HG03060 (cell line): ENCODE data around the gene CDH6.

Experiments
- ATAC-seq: cut with Tn5 transposase; IDR thresholded peaks from one replicate; pipeline ENCODE4 v1.9.1; 2021; ENCODE audit warnings: low read depth, moderate number of reproducible peaks; ENCODE audit not compliant: unreplicated experiment

Gene CDH6

DNA sequence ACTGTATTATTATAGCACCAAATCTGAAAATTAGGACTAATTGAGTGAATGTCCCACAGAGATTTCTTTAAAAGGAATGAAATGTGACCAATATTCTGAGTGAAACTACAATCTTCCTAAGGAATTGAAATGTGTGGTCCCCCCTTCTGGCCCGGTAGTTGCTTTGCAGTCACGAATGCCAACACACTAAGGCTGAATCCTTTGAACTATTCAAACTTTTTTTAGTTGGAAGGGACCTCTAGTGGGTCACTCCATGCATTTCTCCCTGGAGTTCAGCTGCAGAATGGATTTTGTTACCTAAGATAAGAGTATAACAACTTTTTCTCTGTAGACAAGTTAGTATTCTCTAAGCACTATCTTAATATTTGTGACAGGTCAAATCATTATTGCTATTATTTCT lies 2.8 kb downstream of the CDH6 start:
- no peak for ATAC-seq

DNA sequence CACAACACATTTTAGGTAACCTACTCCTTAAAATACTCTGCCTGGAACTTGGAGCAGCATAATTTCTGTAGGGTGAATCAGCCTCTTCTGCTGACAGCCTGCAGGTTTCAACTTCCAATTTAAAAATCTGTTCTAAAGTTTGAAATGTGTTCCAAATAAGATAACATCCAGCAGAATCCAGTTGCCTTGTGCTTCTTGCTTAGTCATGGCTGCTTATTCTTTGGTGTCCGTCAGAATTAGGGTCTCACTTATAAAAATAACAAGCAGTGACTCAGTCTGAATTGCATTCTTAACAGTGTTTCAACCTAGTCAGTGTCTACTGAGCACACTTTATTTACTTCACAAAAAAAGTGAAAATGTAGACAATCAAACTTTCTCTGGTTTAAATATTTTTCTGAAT lies 3.7 kb downstream of the CDH6 start:
- no peak for ATAC-seq

DNA sequence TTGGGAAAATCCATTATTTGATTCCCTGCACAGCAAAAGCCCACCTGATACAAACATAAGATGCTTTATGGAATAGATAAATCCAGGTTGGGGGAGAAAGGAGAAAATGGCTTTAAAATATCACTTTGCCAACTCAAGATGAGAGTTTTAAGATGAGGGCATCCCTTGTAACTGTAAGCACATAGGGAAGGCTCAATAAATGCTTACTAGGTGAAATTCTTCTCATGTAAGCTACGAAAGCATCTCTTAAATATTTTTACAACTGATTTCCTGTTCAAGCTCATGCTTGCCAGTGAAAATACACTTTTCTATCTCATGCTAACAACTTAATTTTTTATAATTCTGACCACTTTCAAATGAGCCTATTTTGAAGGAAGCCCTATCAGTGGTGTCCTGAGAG lies 11.5 kb downstream of the CDH6 start:
- no peak for ATAC-seq

DNA sequence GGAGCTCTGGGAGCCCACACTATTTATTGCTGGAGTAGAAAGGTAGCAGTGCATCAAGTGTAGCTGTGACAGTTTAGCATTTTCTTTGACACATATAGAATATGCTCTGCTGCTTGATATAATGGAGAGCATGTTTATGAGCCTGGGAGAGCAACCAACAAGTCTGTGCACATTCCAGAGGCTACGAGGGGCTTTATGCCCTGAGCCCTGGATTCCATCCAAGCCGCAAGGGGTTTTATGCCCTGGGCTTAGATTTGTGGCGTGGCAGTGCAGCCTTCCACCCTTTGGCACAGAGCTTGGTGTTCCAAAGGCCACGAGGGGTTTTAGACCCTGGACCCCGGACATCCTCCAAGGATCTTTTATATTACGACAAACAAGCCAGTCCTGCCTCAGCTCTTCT lies 14.6 kb downstream of the CDH6 start:
- ATAC-seq: no peak

DNA sequence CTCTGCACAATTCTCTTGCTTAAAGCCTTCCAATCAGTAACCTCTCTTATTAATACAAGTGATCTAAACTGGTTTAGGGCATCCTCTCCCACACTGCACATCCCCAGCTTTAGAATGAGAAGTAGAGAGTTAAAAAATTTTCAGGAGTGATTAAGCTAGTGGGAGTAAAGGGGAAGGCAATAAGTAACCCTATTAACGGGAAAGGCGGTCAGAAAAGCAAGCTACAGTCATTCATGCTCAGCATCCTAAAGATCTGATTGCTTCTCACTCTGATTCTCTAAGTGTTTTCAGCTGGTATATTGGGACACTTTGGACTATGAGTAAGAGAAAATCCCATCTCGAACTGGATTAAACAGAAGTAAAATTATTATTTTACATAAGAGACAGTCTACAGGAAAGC lies 15.8 kb downstream of the CDH6 start:
- ATAC-seq: no peak

DNA sequence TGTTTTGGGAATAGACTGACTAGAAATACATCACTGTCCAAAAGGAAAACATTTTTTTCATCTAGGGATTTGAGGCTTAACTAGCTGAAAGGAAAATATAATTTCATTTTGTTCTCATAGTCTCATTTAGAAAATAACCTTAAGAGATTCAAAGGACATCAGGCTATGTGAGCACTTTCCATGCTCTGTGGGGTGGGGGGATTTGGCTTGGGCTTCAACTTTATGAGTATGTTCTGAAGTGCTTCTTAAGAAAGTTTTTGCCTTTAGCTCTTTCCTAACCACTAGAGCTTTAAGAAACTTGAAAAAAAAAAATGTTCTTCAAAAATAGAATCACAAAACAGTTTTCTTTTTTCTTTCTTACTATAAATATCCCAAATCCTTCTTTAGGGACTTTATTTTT lies 17.6 kb downstream of the CDH6 start:
- no peak for ATAC-seq

DNA sequence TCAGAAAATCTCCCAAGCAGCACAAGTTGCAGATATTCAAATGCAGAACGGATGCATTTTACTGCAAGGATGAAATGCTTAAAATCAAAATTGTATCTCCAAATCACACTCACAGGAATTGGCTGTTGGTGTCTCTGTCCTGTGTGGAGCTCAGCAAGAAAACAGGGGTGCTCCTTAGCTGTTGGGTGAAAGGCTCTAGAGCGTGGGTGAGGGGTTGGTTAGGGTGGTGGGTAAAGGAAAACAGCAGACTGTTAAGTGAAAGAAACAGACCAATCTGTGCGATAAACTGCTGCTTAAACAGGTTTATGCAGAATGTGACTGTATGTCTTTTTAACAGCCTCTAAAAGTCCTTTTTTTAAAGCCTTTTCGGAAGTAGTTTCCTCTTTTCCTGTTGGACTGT lies 19.8 kb downstream of the CDH6 start:
- no peak for ATAC-seq

DNA sequence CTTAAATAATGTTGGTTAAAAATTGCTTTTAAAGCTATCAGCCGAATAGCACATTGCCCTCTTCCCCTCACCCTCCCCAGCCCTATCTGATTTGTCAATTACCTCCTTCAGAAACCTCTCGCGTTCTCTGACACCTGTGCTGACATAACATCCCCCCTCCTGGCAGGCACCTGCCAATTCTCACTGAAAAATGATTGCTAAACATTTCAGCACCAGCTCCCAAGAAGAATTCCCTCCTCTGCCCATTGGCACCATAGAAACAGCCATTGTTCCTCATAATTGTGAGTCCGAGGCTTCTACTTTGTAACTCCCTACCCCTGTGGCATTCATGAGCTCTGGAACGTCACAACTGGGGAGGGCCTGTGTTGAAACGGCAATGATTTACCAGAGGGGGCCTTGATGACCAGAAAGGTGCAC lies 20.2 kb downstream of the CDH6 start:
- ATAC-seq: no peak

DNA sequence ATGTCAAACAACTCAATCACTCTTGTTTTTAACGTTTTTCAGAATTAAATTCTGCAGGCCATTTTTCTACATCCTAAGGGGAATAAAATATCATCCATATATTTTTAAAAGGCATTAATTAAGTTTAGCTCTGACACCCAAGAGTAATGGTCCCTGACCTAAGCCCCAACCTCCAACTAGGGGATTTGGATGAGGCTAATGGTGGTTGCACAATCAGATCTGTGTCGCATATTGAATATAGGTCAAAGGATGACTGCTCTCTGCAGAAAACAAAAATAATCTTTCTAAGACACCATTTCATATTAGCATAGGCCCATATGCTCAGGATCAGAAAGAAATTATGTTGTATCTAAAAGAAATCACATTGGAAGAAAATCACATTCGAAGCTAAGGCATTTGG lies 20.7 kb downstream of the CDH6 start:
- ATAC-seq: no peak

DNA sequence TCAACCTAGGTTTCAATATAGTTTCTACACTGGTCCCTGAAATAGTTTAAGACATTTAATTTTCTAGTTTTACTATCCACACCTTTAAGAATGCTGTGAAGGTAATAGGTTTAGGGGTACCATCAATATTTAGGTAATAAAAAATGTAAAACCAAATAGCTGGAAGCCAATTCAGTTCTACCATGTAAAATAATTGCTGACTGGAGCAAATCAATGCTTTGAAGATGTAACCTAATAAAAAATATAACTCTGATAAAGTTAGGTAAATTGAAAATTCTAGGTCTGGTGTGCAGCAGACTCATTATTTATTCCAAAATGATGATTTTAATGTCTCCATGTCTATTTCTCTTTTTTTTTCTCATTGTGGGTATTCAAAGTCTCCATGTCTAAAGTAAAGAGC lies 21.8 kb downstream of the CDH6 start:
- no peak for ATAC-seq

DNA sequence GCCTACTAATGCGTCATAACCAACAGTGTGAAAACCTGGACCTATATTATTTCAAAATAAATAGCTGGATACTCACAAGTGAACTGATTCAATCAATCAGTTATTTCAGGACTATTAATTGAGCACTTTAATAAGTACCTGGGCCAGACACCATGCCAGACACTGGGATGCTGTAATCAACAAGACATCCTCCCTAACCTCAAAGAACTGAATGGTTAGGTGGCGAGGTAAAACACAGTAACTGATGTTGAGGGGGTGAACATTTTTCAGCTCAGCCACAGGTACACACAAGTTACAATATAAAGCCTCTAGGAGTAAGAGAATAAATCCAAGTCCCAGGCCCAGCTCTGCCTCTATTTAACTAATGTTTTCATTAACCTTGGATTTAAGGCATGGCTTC lies 24.0 kb downstream of the CDH6 start:
- no peak for ATAC-seq

DNA sequence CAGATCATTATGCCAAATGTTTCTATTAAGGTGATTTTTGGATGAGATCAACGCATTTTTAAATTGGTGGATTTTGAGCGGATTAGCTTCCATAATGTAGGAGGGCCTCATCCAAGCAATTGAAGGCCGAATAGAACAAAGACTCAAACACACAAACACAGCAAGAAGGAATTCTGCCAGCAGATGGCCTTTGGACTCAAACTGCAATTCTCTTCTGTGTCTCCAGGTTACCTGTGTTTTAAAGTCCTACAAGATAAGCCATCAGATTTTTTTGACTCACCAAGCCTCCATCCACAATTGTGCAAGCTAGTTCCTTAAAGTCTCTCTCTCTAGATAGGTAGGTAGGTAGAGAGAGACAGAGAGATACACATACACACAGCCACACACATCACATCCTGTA lies 25.5 kb downstream of the CDH6 start:
- no peak for ATAC-seq

DNA sequence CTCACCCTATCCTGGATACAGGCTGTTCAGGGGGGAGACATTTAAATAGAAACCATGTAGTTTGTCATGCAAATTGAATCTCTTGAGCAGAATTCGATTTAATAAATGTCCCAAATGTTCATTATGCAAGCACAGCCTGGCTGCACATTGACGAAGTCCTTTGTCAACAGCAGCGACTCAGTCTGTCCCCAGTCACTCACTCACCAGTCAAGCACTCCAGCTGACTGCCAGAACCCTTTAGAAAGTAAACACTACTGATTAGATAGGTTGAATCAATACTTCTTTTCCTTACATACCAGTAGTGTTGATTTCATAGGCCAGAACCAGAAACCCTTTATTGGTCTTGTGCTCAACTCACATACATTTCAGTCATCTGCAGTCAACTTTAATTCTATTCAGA lies 27.5 kb downstream of the CDH6 start:
- no peak for ATAC-seq

DNA sequence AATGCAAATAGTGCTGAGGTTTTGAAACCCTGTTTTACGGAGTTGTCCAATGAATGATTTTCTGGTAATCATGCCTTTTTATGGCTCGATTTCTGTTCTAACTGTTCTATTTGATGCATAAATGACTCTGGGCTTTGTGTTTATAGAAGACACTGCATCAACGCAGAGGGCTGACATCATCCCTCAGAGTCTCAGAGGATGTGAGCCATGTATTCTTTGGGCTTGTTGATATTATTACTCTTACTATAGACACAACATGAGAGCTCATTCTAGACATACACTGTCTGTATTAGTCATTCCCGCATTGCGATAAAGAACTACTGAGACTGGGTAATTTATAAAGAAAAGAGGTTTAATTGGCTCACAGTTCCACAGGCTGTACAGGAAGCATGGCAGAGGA lies 31.6 kb downstream of the CDH6 start:
- no peak for ATAC-seq

DNA sequence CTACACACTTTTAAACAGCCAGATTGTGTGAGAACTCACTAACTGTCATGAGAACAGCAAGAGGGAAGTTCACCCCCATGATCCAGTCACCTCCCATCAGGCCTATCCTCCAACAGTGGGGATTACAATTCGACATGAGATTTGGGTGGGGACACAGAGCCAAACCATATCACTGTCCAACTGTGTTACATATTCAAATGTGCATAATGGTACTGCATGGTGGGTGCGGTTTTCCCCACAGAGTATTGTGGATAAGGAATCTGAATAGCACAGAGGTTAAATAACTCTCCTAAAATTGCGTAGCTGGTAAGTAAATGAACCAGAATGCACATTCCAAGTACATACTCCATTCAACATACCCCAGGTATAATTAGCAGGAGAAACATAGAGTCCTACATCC lies 32.1 kb downstream of the CDH6 start:
- ATAC-seq: no peak

DNA sequence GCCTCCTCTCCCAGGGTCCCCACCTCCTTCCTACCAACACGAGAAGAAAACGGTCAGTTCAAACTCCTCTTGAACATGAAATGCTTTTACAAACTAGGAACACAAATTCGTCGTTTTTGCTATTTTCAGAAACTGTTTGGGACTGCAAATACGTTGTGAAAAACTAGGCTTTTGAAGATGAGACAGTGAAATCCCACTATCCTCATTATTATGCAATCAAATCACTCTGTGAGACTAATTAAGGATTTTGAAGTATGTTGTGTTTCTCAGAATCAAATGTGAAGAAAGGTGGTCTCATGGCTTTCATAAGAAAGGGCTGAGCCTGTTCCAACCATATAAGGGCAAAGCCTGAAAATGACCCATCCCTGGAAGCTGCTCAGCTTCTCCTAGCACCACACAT lies 33.2 kb downstream of the CDH6 start:
- ATAC-seq: no peak

DNA sequence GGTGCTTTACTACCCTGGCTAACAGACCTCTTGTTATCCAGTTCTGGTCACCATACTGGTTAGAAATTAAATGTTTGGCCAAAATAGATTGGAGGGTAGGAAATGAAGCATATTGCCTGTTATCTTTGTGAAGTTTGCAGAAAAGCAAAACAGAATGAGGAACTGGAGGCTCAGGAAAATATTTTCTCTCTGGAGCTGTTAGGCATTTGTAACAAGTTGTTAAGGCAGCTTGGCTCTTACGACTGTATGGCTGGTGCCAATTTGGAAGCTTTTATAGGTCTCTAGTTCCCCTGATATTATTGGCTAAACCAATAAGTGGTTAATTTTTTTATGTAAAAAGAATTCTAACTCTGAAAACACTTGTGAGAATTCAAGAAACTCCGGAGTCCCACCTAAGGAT lies 35.8 kb downstream of the CDH6 start:
- no peak for ATAC-seq

DNA sequence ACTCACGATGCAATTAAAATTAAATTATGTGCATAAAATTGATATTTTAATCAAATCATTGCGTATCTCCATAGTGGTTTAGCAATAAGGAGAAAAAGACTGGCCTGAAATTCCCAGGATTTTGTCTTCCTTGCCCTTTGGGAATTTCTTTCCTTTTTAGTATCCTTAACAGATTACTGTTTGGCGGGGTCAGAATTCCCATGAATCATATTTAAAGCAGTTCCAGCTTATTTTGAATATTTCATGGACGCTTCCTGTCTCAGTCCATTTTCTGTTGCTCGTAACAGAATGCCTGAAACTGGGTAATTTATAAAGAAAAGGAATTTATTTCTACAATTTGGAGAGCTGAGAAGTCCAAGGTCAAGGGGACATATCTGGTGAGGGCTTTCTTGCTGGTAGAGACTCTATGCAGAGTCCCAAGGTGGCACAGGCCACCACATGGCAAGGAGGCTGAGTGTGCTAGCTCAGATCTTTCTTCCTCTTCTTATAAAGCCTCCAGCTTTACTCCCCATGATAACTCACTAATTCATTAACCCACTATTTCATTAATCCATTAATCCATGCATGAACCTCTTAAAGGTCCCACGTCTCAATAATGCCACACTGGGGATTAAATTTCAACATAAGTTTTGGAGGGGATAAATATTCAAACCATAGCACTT lies 37.8 kb downstream of the CDH6 start:
- no peak for ATAC-seq

DNA sequence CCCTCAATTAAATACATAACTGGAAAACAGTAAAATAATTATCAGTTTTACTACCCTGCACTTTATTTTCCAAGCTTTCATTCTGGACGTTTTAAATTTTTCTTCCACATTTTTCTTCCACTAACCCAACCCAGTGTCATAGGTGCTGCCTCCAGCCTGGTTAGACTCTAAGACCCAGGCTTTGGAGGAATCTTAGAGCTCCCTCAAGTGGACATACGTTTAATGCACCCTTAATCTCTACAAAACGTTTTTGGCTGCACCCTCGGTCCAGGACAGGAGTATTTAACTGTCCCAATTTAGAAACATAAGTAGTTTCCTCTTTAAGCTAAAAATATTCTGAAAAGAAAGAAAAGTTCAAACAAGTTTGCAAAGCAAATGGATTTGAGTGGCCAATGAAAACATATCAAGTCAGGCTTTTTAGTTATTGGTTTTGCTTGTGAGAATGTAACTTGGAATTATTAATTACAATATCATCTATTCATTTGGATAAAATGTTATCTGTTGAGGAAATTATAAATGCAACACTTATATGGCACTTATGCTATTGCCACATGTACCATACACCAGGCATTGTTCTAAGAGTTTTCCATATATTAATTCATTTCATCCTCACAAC lies 38.9 kb downstream of the CDH6 start:
- ATAC-seq: no peak

DNA sequence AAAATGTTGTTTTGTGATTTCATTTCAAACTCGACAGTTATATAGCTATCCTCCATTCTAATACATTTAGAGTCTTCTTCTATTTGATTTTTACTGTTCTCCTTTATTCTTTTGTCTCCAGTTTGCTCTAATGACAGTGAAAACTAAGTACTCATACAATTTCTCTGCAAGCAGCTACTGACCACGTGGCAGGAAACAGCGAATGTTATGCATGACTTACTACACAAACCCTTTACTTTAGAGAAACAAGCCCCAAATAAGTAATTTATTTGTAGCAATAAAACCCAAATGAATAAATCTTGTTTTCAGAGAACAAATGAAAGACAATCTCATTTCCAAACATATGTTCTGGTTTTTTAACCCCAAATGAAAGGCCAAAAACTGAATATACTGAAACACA lies 41.9 kb downstream of the CDH6 start:
- ATAC-seq: no peak

DNA sequence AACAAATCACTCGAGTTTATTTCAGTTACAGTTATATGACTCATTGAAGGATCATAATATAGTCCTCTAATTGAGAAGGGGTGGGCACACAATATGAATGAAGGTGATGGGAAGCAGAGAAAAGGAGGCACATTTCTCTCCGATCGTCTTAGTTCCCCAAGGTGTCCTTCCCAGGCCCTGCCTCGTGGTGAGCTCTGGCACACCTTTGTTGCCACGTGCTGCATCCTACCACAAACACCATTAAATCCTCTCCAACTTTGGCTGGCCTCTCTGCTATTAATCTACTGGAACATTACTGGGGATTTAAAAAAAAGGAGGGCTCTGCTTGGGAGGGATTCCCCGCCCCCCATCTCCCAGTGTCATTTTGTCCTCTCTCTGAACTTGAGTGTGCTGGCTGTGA lies 42.9 kb downstream of the CDH6 start:
- no peak for ATAC-seq

DNA sequence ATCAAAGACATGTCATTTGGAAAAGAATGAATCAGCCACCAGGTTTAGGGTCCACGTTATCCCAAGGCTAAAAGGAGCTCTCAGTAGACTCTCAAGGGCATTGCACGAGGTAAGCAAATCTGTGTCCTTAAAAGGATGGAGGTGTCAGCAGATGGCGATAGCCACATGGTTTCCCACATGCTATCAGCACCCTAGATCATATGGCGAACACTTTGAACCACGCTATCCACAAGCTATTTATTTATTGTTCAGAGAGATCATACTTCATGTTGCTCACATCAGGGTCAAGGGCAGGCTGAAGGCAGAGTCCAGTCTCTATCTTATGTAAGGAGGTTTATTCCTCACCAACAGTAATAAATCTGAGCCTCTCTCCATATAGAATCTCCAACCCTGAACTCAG lies 43.7 kb downstream of the CDH6 start:
- no peak for ATAC-seq

DNA sequence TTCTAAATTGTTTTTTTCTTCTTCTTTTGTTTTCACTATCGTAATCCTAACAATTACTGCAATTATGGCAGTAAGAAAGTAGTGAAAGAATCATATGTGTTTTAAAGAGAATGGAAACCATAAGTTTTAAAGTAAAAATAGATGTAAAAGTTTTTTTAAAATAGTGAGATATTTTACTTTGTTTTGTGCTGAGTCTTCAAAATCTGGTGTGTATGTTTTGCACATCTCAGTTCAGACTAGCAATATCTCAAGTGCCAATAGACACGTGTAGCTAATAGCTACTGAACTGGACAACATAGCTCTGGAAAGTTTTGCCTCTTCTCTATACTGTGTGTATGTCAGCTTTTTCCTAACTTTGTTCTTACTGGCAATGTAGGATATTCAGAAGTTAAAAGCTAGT lies 45.0 kb downstream of the CDH6 start:
- ATAC-seq: no peak
